IMR-90 (cell line): ENCODE results near the gene TSSK3. TPM values are rescaled to one million over a fixed set of nuclear protein-coding genes. Genes with fewer than 3 reads are reported as not detected.

ENCODE experiments used
- ATAC-seq: fragments of 200-7000 bp; cut with Tn5 transposase; 2 replicates; pipeline ENCODE4 v1.9.1; 2020; ENCODE audit warnings: low read depth, mild to moderate bottlenecking, moderate library complexity
- BruUV-seq: library from RNA; stranded (reverse); fragments of 400-500 nt; replicated peaks from 2 replicates; lab custom pipeline; 2021; lab: Mats Ljungman, UMichigan
- CTCF ChIA-PET: fragments of 300-600 bp; formaldehyde crosslinking; extraction: SDS; loops from one replicate; lab custom pipeline; 2021; ENCODE audit warnings: antibody characterized with exemption; lab: Yijun Ruan, JAX
- POLR2A ChIA-PET: fragments of 300-600 bp; sonication (Branson Sonifier 250); formaldehyde crosslinking; loops from one replicate; lab custom pipeline; 2022; ENCODE audit warnings: antibody characterized with exemption; ENCODE audit not compliant: unreplicated experiment; lab: Charles Lee
- DNase-seq: peaks from one replicate; pipeline ENCODE4 v3.0.0; 2013
- H2AFZ ChIP-seq: replicated peaks from 2 replicates; pipeline ENCODE3; 2013; ENCODE audit warnings: low read length, mild to moderate bottlenecking; ENCODE audit not compliant: poor library complexity
- H2AK5ac ChIP-seq: 2 replicates; pipeline ENCODE4 v1.6.1; 2013; ENCODE audit warnings: low read depth, low read length, inconsistent platforms
- H2AK9ac ChIP-seq: replicated peaks from 2 replicates; pipeline ENCODE3; 2013; ENCODE audit warnings: mild to moderate bottlenecking, low read depth, low read length, moderate library complexity; ENCODE audit not compliant: poor library complexity
- H2BK120ac ChIP-seq: 2 replicates; pipeline ENCODE4 v1.6.1; 2013; ENCODE audit warnings: low read depth, low read length, inconsistent platforms
- H2BK15ac ChIP-seq: 3 replicates; pipeline ENCODE4 v1.6.1; 2013; ENCODE audit warnings: low read depth, low read length, inconsistent platforms
- H2BK20ac ChIP-seq: 2 replicates; pipeline ENCODE4 v1.6.1; 2013; ENCODE audit warnings: low read depth, mild to moderate bottlenecking, inconsistent platforms, low read length, moderate library complexity
- H2BK5ac ChIP-seq: 2 replicates; pipeline ENCODE4 v1.6.1; 2013; ENCODE audit warnings: mild to moderate bottlenecking, low read depth, low read length, inconsistent platforms; ENCODE audit not compliant: poor library complexity, severe bottlenecking
- H3K14ac ChIP-seq: replicated peaks from 2 replicates; pipeline ENCODE4 v1.6.1; 2013; ENCODE audit warnings: low read depth, low read length, inconsistent platforms
- H3K18ac ChIP-seq: 2 replicates; pipeline ENCODE4 v1.6.1; 2013; ENCODE audit warnings: low read depth, low read length, control low read depth
- H3K23ac ChIP-seq: 2 replicates; pipeline ENCODE4 v1.6.1; 2013; ENCODE audit warnings: low read depth, low read length, inconsistent platforms
- H3K27ac ChIP-seq: 2 replicates; pipeline ENCODE4 v1.5.1; 2013; ENCODE audit warnings: mild to moderate bottlenecking, control low read depth, low read length; ENCODE audit not compliant: insufficient read depth
- H3K27me3 ChIP-seq: 2 replicates; pipeline ENCODE4 v1.6.1; 2013; ENCODE audit warnings: low read length; ENCODE audit not compliant: control insufficient read depth, insufficient read depth
- H3K36me3 ChIP-seq: 2 replicates; pipeline ENCODE4 v1.6.1; 2013; ENCODE audit warnings: low read length, mixed read lengths; ENCODE audit not compliant: control insufficient read depth, insufficient read depth
- H3K4ac ChIP-seq: 2 replicates; pipeline ENCODE4 v1.6.1; 2013; ENCODE audit warnings: low read depth, low read length, inconsistent platforms
- H3K4me1 ChIP-seq: 2 replicates; pipeline ENCODE4 v1.6.1; 2013; ENCODE audit warnings: low read length, mixed read lengths; ENCODE audit not compliant: control insufficient read depth, insufficient read depth
- H3K4me2 ChIP-seq: 2 replicates; pipeline ENCODE4 v1.6.1; 2013; ENCODE audit warnings: low read depth, mild to moderate bottlenecking, control low read depth, low read length, moderate library complexity
- H3K4me3 ChIP-seq: 2 replicates; pipeline ENCODE4 v1.5.1; 2013; ENCODE audit warnings: low read depth, mild to moderate bottlenecking, control low read depth, low read length, moderate library complexity; ENCODE audit not compliant: insufficient read depth
- H3K56ac ChIP-seq: 2 replicates; pipeline ENCODE4 v1.6.1; 2013; ENCODE audit warnings: low read length, inconsistent platforms; ENCODE audit not compliant: insufficient read depth; ENCODE audit errors: extremely low read depth
- H3K79me1 ChIP-seq, 2 experiments: 2 replicates each; pipeline ENCODE4 v1.6.1; 2013; ENCODE audit warnings: low read length in 2 of 2, inconsistent platforms in 1 of 2, low read depth in 1 of 2
- H3K9ac ChIP-seq: 2 replicates; pipeline ENCODE4 v1.6.1; 2013; ENCODE audit warnings: low read depth, low read length, control low read depth
- H3K9me1 ChIP-seq: 2 replicates; pipeline ENCODE4 v1.6.1; 2013; ENCODE audit warnings: low read length, inconsistent platforms; ENCODE audit not compliant: insufficient read depth
- H3K9me3 ChIP-seq: 2 replicates; pipeline ENCODE4 v1.6.1; 2013; ENCODE audit warnings: low read length; ENCODE audit not compliant: control insufficient read depth, insufficient read depth
- H4K20me1 ChIP-seq: 2 replicates; pipeline ENCODE4 v1.6.1; 2013; ENCODE audit warnings: low read length, inconsistent platforms; ENCODE audit not compliant: insufficient read depth
- H4K5ac ChIP-seq: 2 replicates; pipeline ENCODE4 v1.6.1; 2013; ENCODE audit warnings: mild to moderate bottlenecking, low read depth, low read length, control low read depth
- H4K8ac ChIP-seq, 2 experiments: 2 replicates each; pipeline ENCODE4 v1.6.1; 2013; ENCODE audit warnings: low read depth in 2 of 2, low read length in 2 of 2, control low read depth in 1 of 2, inconsistent platforms in 1 of 2
- H4K91ac ChIP-seq: 2 replicates; pipeline ENCODE4 v1.6.1; 2013; ENCODE audit warnings: low read depth, low read length, inconsistent platforms; ENCODE audit not compliant: insufficient read depth
- BHLHE40 ChIP-seq: fragments of 150-350 bp; IDR thresholded peaks from 2 replicates; pipeline ENCODE4 v1.6.1; 2016; ENCODE audit warnings: mild to moderate bottlenecking, low read depth, low read length
- CEBPB ChIP-seq: IDR thresholded peaks from 2 replicates; pipeline ENCODE4 v1.6.1; 2012; ENCODE audit warnings: low read depth, low read length, improper control_type of control experiment
- CHD1 ChIP-seq: IDR thresholded peaks from 2 replicates; pipeline ENCODE4 v1.6.1; 2012; ENCODE audit warnings: low read depth, low read length, improper control_type of control experiment
- ELK1 ChIP-seq: fragments of 150-350 bp; IDR thresholded peaks from 2 replicates; pipeline ENCODE4 v1.6.1; 2016; ENCODE audit warnings: low read depth, mild to moderate bottlenecking, low read length, moderate library complexity, borderline replicate concordance
- FOS ChIP-seq: fragments of 150-350 bp; IDR thresholded peaks from 2 replicates; pipeline ENCODE4 v1.6.1; 2016; ENCODE audit warnings: low read depth, low read length
- MAFK ChIP-seq: IDR thresholded peaks from 2 replicates; pipeline ENCODE4 v1.6.1; 2012; ENCODE audit warnings: low read depth, low read length, improper control_type of control experiment
- MAZ ChIP-seq: IDR thresholded peaks from 2 replicates; pipeline ENCODE4 v1.6.1; 2012; ENCODE audit warnings: low read depth, mild to moderate bottlenecking, low read length, improper control_type of control experiment, moderate library complexity, borderline replicate concordance
- MXI1 ChIP-seq: IDR thresholded peaks from 2 replicates; pipeline ENCODE4 v1.6.1; 2012; ENCODE audit warnings: low read depth, mild to moderate bottlenecking, low read length, moderate library complexity, borderline replicate concordance
- NFE2L2 ChIP-seq: fragments of 150-350 bp; IDR thresholded peaks from 2 replicates; pipeline ENCODE4 v1.6.1; 2016; ENCODE audit warnings: low read depth, mild to moderate bottlenecking, low read length
- POLR2A ChIP-seq: IDR thresholded peaks from 2 replicates; pipeline ENCODE4 v1.6.1; 2012; ENCODE audit warnings: mild to moderate bottlenecking, low read depth, low read length
- RCOR1 ChIP-seq: IDR thresholded peaks from 2 replicates; pipeline ENCODE4 v1.6.1; 2012; ENCODE audit warnings: mild to moderate bottlenecking, low read length, improper control_type of control experiment; ENCODE audit not compliant: insufficient replicate concordance
- RFX5 ChIP-seq: IDR thresholded peaks from 2 replicates; pipeline ENCODE4 v1.8.0; 2012; ENCODE audit warnings: low read depth, mild to moderate bottlenecking, low read length, moderate library complexity
- USF2 ChIP-seq: fragments of 150-350 bp; IDR thresholded peaks from 2 replicates; pipeline ENCODE4 v1.6.1; 2017; ENCODE audit warnings: mild to moderate bottlenecking, antibody characterized with exemption, low read length, low read depth
- WGBS, 2 experiments: methylation state at CpG; one replicate each; pipeline versions ENCODE4 v1.1.5 to v1.1.7; 2013; ENCODE audit warnings: missing lambda C conversion rate in 2 of 2; ENCODE audit not compliant: insufficient read length in 1 of 2; ENCODE audit errors: extremely low coverage in 2 of 2; 5-methylcytosine and 5-hydroxymethylcytosine counted together
- dilution Hi-C: fragments of 300-500 bp; cut with HindIII; formaldehyde crosslinking; loops from one replicate; pipeline ENCODE4 v1.14.3; 2018; ENCODE audit warnings: low sequenced_read_pairs; ENCODE audit not compliant: unreplicated experiment
- in situ Hi-C: fragments of 300-500 bp; cut with MboI; formaldehyde crosslinking; loops from 3 replicates; pipeline ENCODE4 v1.14.3; 2019; ENCODE audit warnings: low sequenced_read_pairs, inconsistent platforms, mixed read lengths
- intact Hi-C: fragments of 100-400 bp; cut with micrococcal nuclease; formaldehyde crosslinking; loops from 2 replicates; pipeline ENCODE4 v1.10.0; 2022
- polyA plus RNA-seq, 3 experiments: library from polyadenylated mRNA; depleted of rRNA; stranded (reverse); fragments of >200 nt; gene quantifications; 2 replicates each; pipeline ENCODE4 v1.2.3, GENCODE V29; 2012; ENCODE audit warnings: low replicate concordance in 1 of 3
- total RNA-seq: library from RNA; depleted of rRNA; stranded (reverse); fragments of >200 nt; gene quantifications from 2 replicates; pipeline ENCODE4 v1.2.3, GENCODE V29; 2012
- TF ChIP-seq, protein P1 (sequence below): conservative IDR thresholded peaks from 2 replicates; pipeline ENCODE4 v1.5.1; 2012; ENCODE audit warnings: mild to moderate bottlenecking, low read depth, low read length, improper control_type of control experiment

Gene TSSK3
- total and polyA plus RNA-seq, 2 of the 4 experiments (the other 2 are of a cell fraction) = 0.96 TPM; not detected in 1

- 0 out of 2 replicates have a peak, but pooled peaks cover 4% of the 10 kb centered on the region for H3K9me1 ChIP-seq
- H2AFZ ChIP-seq = peak overlapping the region; percentile 27
- no peak overlapping the region for H2BK120ac ChIP-seq
- no peak overlapping the region for H3K23ac ChIP-seq
- no peak overlapping the region for H4K91ac ChIP-seq
- no CpG with 5 or more reads among the region's 6 CpGs for WGBS, 2 experiments
- no peak overlapping the region for H4K8ac ChIP-seq
- H3K79me1 ChIP-seq = peaks cover 0 to 7% of the 10 kb centered on the region in 2 experiments; a peak in 2 of 4 replicates
- dilution Hi-C loops = no loop called here
- no peaks in the 10 kb centered on the region for H3K4me1 ChIP-seq
- H2BK20ac ChIP-seq = no peak overlapping the region
- H3K9me3 ChIP-seq = no peaks in the 10 kb centered on the region
- H4K5ac ChIP-seq = no peak overlapping the region
- no peak overlapping the region for H3K4me3 ChIP-seq
- H2AK5ac ChIP-seq = no peak overlapping the region
- intact Hi-C loops = no loop called here
- no peak overlapping the region for H3K4ac ChIP-seq
- no peak for TF ChIP-seq FOS
- TF ChIP-seq USF2 = no peak
- no peak for TF ChIP-seq POLR2A
- no peak for TF ChIP-seq RFX5
- no peak for TF ChIP-seq CEBPB
- no peak for TF ChIP-seq MXI1
- TF ChIP-seq RCOR1 = no peak
- TF ChIP-seq MAFK = no peak
- no peak for TF ChIP-seq ELK1
- TF ChIP-seq BHLHE40 = no peak
- TF ChIP-seq MAZ = no peak
- TF ChIP-seq NFE2L2 = no peak
- no peak for TF ChIP-seq CHD1
- TF ChIP-seq, protein P1, sequence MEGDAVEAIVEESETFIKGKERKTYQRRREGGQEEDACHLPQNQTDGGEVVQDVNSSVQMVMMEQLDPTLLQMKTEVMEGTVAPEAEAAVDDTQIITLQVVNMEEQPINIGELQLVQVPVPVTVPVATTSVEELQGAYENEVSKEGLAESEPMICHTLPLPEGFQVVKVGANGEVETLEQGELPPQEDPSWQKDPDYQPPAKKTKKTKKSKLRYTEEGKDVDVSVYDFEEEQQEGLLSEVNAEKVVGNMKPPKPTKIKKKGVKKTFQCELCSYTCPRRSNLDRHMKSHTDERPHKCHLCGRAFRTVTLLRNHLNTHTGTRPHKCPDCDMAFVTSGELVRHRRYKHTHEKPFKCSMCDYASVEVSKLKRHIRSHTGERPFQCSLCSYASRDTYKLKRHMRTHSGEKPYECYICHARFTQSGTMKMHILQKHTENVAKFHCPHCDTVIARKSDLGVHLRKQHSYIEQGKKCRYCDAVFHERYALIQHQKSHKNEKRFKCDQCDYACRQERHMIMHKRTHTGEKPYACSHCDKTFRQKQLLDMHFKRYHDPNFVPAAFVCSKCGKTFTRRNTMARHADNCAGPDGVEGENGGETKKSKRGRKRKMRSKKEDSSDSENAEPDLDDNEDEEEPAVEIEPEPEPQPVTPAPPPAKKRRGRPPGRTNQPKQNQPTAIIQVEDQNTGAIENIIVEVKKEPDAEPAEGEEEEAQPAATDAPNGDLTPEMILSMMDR = no peak
- H3K18ac ChIP-seq = no peak overlapping the region
- H2BK15ac ChIP-seq = no peak overlapping the region
- H4K20me1 ChIP-seq = no peaks in the 10 kb centered on the region; the same call in 1 of the 2 replicates
- H3K36me3 ChIP-seq = peaks cover 47% of the 10 kb centered on the region
- DNase-seq (no peak), ATAC-seq (no peak)
- H3K9ac ChIP-seq = no peak overlapping the region
- H3K27me3 ChIP-seq = no peaks in the 10 kb centered on the region
- H3K4me2 ChIP-seq = no peak overlapping the region
- no peak overlapping the region for H3K27ac ChIP-seq
- H3K14ac ChIP-seq = no peak overlapping the region
- POLR2A ChIA-PET = no interaction called here
- in situ Hi-C loops = no loop called here
- no peak overlapping the region for H2AK9ac ChIP-seq
- CTCF ChIA-PET = no interaction called here
- no TSS peak for BruUV-seq
- no peak overlapping the region for H3K56ac ChIP-seq
- H2BK5ac ChIP-seq = no peak overlapping the region
Observed at GRCh38 chr1:32365445-32365844, 3.1 kb downstream of the TSSK3 start.
